Right hindlimb (tissue), 1 donor: ENCODE data around the gene KRT78.
"Not testable (repeated sequence)": the region's sequence is repeated elsewhere in the genome, so short reads cannot be mapped to it uniquely, and the experiment has no call there.

ENCODE experiments used
- DNase-seq: peaks from one replicate; pipeline ENCODE4 v3.0.0-alpha.2; 2018

The KRT78 gene

DNA sequence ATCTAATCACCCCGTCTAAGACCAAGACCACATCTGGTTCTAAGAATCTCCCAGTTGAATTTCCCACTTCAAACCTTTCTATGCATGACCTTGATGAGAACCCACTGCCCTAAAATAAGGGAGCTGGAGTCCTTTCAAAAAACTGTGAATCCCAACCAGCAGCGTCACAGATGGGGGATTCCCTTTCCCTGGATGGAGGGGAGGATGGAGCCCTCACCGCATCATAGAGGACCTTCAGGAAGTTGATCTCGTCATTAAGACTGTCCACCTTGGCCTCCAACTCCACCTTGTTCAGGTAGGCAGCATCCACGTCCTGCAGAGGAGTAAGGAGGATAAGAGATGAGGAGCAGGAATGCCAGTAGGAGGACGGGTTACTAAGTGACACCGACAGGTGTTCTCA lies 39.6 kb downstream of the KRT78 start:
- DNase-seq, result no peak

DNA sequence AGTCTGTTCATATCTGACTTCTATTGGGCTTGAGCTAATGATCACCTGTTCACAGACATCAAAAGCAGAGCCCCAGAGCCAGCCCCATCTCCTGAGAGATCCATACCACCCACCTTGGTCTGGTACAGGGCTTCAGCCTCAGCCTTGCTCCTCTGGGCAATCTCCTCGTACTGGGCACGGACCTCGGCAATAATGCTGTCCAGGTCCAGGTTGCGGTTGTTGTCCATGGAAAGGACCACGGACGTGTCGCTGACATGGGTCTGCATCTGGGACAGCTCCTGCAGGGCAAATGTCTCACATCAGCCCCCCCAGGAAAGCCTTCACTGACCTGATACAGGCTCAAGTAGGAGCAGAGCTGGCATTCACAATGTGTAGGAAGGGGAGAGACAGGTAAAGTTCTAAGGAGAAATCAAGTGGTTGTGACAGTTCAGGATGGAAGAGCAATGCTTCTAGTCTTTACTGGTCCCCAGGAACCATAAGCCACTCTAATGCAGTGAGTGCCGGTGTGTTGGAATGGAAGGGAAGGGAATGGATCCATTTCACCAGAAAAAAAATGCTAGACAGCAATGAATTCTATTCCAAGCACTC lies 40.1 kb downstream of the KRT78 start:
- DNase-seq, result no peak

DNA sequence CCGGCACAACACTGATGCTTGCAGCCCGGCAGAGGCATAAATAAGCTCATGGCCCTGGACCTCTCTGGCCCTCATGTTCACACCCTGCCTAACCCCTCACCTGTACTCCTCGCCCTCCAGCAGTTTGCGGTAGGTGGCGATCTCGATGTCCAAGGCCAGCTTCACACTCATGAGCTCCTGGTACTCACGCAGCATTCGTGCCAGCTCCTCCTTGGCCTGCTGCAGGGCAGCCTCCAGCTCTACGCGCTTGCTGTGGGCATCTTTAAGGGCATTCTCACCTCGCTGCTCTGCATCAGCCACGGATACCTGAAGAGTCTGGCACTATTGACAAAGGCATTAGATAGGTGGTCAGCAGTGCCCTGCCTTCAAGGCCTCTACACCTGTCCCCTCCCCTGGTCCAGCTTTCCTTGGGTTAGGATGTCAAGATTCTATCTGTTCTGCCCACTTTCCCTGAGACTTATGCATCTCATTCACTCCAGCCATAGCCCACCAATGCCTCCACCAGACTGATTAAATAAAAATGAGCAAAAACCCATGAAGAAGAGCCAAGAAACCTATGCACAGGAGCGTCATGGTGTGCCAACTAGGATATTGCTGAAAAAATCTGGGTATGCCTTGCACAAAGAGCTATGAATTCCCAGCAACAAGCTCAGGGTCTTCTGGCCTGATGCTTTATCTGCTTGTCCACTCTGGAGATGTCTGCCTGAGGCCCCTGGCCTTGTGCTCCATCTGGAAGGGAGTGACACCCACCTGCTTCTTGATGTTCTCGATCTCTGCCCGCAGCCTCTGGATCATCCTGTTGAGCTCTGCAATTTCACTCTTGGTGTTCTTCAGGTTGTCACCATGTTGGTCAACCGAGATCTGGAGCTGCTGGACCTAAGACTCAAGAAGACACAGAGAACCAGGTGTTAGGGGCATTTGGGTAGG lies 41.0 kb downstream of the KRT78 start:
- DNase-seq, result no peak

DNA sequence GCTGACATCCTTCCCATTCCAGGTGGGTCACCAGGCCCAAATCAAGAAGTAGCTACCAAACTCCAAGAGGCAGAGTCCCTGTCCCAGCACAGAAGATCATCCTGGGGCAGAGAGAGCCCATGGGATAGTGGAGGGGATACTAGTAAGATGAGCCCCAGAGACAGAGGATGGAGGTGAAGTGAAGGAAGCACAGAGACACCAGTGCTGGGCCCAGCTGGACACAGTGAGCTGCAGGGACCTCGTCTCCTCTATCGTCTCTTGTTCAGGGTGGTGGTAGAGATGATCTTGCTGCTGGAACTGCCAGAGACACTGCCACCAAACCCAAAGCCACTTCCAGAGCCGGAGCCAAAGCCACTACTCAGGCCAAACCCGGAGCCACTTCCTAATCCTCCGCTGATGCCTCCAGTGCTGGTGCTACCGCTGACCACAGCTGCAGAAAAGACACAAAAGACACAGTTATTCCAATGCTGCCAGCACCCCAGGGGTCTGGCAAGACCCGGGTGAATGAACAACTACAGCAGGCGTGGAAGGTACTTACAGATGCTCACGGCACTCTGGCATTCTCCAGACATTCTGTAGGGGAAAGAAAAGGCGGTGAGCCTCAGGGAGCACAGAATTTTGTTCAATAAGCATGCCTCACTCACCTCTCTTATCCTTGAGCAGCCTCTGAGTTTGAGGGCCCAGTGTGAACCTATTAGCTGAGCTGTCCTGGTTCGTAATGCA lies 41.8 kb downstream of the KRT78 start:
- DNase-seq, result no peak

DNA sequence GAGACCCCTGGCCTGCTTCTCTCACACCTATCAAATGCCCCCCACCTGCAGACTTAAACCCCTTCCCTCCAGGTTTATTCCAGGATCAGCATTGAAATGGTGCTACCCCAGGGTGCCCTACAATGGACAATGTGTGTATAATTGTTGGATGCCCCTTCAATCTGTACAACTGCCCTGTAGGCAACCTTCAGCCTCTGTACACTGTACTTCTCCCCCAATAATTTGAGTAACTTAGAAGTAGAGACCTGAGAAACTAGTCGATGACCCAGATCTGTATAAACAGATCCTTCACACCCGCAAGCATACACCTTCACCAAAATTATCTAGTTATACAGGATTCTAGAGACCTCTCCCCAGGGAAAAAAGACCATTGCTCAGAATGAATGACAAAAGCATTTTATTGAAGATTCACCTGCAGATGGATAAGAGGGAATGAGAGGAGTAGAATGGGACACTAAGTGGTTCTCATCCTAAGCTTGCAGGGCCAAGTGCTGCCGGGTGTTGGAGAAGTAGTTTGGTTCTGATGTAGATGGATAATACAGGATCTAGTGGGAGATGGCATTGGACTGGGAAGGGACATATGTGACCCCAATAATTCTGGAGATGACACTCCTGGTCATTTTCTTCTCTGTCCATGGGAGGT lies 42.5 kb downstream of the KRT78 start:
- no peak for DNase-seq

DNA sequence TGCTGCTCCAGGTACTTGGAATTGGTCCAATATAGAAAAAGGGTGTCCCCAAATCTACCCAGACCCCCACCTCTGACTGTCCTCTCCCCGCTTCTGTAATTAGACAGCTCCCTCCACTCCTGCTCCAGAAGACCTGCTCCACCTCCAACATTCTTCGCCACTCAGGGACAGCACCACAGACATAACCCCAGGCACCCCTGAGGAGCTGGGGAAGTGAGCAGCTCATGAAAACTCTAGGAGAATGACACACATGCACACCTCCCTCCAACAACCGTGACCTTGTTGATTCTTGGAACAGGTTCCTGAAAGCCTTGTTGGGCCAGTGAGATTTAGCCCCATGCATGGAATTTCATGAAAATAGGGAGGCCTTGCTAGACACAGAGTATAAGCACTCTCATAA lies 43.1 kb downstream of the KRT78 start:
- DNase-seq, result no peak

DNA sequence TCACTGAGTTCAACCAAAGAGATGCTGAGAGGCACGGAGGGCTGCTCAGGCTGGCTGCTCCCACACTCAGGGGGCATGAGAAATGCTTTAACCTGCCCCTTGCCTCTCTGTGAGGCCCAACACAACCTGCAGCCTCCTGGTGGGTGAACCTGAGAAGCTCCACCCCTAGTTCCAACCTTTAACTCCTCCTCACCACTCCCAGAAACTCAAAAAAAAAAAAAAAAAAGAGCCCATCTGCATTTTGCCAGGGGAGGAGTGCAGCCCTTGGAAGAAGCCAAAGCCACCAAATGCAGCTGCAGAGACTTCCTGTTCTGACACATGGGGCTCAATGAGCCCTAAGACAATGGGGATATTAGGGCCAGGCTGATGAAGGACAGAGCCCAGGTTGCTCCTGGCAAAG lies 43.8 kb downstream of the KRT78 start:
- DNase-seq, result no peak

DNA sequence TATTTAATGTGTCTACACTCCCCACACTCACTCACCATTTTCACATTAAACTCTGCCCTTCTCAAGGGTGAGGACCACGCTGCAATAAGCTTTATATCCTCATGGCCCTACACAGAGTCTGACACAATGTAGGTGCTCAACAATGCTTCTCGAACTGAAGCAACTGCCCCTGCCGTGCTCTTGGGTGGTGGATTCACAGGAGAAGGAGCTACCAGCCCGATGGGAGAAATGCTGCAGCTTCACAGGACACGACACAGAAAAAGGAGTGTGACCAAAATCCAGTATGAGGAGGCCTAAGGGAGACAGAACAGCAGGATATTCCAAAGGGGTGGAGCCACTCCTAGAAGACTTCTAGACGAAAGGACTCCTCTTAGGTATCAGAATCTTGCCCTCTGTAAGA lies 46.4 kb downstream of the KRT78 start:
- no peak for DNase-seq

DNA sequence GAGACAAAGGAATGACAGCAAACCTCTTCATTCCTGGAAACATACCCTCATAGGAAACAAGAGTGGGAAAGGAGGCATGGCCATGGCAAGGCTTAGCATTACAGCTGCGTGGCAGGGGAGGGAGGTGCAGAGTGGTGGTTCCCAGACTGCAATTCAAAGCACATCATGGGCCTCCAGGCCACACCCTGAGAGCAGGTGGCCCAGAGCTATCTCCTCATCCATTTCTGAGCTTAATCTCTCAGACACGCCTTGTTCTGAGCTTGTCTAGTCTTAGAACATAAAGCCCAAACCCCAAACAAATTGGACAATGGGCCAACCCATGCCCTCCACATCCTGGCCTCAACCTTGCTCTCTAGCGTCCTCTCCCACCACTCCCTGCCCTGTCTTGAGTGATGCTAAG lies 47.0 kb downstream of the KRT78 start:
- DNase-seq, result no peak

DNA sequence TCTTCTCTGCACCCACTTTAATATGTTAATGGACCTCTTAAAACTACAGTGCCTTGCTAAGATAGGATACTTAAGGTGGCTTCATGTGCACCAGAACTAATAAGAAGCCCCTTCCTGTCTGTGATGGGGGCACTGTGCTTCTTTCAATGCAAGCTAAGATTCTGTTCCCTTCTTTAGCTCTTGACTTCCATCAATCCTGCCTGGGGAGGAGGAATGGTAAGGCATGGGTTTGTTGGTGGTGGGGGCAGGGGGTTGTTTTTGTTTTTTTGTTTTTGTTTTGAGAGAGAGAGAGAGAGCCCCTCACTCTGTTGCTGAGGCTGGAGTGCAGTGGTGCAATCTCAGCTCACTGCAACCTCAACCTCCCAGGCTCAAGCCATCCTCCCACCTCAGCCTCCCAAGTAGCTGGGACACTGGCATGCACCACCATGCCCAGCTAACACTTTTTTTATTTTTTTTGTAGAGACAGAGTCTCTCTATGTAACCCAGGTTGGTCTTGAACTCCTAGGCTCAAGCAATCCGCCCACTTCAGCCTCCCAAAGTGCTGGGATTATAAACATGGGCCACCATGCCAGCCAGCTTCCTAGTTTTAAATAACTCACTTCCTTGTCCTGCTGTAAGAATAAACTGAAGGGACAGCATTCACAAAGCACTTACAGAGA lies 48.4 kb downstream of the KRT78 start:
- DNase-seq, result no peak

DNA sequence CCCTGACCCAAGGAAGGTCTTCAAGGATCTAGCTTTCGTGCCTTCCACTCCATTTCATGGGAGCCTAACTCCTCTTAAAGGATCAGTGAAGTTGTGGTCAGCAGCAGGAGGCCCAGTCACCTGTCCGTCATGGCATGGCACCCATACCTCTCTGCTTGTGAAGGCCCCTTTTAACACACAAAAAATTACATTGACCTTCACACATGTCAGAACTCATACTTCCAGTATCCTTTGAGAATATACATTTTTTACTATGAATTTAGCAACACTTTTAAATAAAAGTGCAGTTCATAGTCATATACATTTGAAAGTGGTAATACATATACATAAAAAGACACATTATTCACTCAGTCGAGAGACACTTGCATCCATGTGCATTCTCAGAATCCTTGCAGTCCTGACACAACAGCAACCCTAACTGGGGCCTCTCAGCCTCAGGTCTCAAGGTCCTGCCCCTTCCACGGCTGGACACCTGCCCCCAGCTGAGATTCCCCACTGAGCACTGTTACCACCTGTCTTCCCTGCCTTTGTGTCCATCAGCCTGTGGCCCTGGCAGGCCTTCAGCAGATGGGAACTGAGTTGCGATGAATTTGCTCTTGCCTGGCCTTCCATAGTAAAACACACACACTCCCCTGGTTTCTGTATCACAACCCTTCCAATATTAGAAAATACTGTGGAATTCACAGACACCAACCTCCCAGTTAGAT lies 49.1 kb downstream of the KRT78 start:
- DNase-seq, result no peak

DNA sequence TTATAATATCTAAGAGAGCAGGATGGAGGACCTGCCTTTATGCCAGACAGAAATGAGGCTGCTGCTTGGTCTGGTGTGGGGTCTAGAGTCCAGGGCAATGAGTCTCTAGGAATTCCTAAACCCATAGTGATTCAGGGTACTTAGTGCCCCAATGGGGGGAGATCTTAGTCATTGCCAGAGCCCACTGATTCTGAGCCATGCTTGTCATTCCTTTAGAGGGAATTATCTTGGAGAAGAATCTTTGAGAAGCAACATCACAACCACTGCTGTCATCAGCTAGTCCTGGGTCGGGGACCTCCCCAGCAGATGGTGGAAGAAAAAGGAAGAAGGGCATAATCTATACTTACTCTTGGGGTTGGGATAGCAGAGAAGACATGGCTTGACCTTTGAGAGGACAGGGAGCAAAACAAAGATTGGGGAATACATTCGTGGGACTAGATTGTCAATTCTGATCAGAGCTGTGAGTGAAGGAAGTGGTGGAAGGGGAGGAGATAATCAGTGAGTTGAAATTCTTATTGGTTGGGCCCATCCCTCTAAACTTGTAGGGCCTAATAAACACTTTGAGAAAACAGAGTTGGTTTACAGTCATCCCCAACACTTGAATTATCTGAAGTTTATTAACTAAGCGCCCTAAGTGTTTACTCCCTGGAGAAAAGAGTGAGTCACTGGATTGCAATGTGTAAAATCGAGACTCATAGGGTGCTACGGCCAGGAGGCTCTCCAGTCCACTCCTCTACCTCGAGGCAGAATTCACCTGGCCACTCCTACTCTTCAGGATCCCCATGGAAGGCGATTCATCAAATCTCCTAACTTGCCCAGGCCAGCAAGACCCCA lies 49.9 kb downstream of the KRT78 start:
- DNase-seq, result no peak

DNA sequence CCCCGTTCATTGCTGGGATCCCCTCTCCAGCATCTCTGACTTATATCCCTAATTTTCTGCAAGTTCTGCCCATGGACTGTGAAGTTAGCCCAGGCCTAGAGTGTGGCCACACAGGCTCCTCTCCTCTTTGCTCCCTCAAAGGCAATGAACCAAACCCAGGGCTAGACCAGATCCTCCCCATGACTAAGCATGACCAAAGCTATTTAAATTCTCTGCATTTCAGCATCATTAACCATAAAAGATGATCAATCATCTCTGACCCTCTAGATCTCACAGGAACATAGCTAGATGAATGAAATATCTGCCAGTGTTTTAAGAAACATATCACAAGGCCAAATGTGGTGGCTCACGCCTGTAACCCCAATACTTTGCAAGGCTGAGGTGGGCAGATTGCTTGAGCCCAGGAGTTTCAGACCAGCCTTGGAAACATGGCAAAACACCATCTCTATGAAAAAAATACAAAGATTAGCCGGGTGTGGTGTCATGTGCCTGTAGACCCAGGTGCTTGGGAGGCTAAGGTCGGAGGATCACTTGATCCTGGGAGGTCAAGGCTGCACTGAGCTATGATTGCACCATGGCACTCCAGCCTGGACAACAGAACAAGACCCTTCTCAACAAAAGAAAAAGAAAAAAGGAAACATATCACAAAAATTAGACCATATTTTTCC lies 50.7 kb downstream of the KRT78 start:
- DNase-seq, result no peak

DNA sequence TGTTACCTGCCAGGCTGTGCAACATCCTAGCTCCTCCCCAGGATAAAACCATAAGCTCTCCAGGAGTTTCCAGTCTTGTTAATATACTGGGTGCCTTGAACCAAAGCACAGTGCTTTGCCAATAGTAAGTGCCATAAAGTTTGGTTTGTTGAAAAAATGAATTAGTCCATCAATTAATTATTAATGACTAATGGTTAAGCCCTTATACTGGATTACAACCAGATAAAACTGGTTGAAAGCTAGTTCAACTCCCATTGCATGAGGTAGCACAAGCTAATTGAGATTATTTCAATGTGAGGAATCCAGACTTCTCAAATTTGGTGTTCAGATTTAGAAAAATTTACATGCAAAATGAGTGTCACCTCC lies 51.3 kb downstream of the KRT78 start:
- no peak for DNase-seq

DNA sequence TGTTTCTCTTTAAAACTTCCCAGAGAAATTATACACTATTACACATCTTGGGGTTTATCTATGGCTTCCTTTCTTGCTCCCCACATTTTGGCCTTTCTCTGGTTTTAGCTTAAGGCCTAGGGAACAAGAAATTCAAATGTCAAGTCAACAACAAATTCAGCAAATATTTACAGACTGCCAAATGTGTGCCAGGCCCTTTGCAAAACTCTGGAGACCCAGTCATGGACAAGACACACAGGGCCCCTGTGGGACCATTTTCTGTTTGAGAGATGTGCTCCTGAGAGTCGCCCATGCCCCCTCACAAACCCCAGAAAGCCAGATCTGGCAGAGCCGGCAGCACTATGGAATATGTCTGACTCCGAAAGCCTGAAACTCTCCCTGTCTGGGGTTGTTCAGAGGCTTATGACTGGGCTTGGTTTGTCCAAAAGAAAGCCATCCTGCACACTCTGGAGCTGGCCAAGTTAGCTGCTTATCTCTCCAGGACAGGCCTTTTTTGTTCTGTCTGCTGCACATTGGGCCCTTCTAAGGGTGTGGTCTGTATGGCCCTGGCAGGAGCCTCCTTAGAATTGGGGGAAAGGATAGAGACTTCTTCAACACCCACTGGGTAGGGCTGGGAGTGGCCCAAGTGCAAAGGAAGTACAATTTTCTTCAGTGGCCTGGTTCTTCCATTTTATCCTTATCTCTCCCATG lies 51.8 kb downstream of the KRT78 start:
- no peak for DNase-seq

DNA sequence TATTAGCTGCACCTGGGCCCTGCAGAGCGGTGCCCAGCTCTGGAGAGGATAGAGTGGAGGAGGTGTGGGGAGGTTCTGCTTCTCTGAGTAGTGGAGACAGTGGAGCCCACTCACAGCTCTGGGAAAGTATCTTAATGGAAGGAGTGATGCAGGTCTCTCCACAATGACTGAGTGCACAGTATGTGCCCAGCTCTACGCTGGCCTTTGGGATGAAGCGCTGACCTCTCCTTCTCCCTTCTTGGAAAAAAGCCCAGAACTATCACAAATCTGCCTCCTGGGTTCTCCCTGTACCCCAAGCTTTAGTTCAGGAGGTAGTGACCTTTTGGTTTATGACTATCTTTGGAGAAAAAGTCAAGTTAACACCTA lies 52.4 kb downstream of the KRT78 start:
- DNase-seq, result no peak

DNA sequence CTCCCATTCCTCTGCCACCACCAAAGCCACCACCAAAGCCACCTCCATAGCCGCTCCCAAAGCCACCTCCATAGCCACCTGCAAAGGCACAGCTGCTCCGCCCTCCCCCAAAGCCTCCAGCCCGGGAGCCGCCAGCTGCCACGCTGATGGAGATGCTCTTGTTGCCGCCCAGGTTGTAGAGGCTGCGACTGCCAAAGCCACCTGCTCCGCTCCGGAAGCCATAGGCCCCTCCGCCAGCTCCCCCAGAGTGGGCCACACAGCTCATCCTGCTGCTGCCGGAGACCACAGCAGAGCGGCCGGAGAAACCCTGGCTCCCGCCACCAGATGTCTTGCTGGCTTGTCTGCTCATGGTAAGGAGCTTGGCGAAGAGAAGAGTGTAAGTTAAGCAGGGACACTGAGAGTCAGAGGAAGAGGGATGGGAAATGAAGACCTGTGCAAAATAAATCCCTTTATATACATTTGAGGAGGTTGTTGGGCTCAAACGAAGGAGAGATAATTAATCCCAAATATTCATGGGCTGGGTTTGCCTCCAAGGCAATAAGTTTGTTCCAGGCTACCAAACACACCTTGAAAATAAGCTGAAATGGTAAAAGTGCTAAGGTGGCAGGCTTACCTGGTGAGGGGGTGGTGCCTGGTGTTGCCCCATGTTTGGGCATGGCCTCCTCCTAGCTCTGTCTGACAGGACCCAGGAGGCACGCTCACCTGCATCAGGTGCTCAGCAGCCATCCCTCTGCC lies 52.9 kb downstream of the KRT78 start, which contains the start of gene KRT3:
Gene KRT3, minus strand, starts transcription at position 424 of the 735 bp plus-strand sequence. Its CDS starts 75 bp downstream, at position 349.
- DNase-seq, result no peak

DNA sequence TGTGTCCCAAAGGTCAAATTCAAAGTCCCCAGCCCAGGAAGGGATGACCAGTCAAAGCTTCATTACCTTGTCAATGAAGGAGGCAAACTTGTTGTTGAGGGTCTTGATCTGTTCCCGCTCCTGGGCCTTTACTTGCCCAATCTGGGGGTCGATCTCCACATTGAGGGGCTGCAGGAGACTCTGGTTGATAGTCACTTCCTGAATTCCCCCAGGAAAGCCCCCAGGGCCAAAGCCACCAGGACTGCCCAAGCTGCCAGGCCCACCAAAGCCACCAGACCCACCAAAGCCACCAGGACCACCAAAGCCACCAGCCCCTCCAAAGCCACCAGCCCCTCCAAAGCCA lies 53.5 kb downstream of the KRT78 start:
- DNase-seq, result not testable (repeated sequence)
